Activated CD4-positive, alpha-beta T cell treated with anti-CD3 and anti-CD28 coated beads for 24 hours (primary cell): ENCODE measurements around the gene JARID2.
"Not testable (repeated sequence)": the region's sequence is repeated elsewhere in the genome, so short reads cannot be mapped to it uniquely, and the experiment has no call there.

Experiments used
- DNase-seq, 2 donors: peaks; one replicate each; pipeline ENCODE4 v3.0.0-alpha.2; 2020; ENCODE audit warnings: low read depth in 2 of 2

JARID2 gene

DNA sequence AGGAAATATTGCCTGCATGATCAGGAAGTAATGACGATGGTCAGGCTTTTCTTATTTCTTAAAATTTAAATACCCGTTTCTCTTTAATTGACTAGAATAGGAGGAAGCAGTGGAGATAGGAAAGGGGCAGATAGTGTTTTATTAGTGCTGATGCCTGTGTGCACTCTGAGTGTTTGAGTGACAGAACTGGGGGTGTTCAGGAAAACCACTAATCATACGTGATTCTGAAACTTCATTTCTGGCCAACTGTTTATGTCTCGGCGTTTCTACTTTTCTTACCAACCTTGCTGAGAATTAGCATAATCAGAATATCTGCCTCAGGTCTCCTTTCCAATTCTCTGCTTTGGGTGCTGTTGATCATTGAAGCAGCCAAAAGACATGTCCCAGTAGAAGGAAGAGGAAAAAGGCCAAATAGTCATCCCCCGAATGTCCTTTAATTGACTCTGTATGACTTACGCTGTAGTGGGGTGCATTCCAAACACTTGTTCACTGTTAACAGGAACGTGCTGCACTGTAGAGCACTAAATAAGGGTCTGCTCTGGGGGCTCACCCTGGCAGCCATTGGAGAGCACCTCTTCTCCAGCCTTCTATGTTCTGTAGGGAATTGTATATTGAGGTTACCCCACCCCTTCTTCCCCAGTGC lies 152.9 kb downstream of the JARID2 start:
- no peak for DNase-seq

DNA sequence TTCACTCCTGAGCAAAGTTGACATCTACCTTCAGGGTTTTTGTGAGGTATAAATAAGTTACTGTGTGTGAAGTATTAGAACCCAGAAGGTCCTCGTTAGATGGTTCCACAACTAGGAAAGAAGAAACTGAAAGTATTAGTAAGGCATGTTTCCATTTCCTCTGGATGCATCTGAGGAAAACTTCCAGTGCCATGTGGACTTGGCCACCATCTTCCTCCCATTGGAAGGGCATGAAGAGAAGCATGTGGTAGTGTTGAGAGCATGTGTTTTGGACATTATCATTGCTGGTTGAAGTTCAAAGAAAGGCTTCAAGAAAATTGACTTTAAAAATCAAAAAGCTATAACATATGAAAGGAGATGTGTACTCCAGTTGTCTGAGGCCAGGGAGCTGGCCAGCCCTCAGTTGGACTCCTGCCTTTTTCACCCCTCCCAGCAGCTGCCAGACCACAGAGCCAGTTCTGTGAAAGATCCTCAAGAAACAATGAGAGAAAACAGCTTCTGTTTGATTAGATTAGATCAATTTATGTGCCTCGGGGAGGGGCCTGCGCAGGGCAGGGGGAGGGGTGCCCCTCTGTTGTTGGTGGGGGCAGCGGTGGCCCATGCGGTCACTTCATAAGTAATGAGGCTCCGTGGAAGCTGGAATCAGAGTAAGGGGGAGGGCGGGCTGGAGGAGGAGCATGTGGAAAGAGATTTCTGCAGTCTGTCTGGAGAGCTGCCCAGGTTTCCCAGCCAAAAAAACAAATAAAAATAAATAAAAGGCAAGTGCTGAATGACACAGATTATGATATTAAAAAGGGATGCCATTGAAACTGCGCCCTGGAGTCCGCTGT lies 154.0 kb downstream of the JARID2 start:
- DNase-seq: no peak

DNA sequence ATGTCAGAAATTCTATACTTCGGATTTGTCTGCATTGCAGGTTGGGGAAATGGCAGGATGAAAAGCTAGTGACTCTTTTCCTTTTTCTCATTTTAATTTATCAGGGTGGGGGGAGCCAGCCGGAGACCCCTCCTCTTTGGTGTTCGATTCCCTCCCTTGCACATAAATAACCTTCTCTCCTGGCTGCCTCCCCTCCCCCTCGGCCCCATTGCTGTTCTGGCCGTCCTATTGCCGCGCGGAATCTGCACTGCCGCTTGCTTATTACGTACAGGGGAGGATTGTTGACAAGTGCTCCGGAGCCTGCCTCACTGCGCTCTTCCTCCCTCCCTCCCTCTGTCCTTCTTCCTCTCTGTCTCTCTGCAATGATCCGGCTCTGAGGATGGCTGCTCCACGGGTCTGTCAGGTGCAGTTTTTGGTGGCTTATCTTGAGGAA lies 154.7 kb downstream of the JARID2 start:
- no peak for DNase-seq

GRCh38 chr6:15401120-15401519 lies 155.3 kb downstream of the JARID2 start:
- DNase-seq: no peak

GRCh38 chr6:15401769-15402250 lies 155.9 kb downstream of the JARID2 start:
- DNase-seq: no peak

- DNase-seq: no peak
Observed at GRCh38 chr6:15402406-15403045, 156.7 kb downstream of the JARID2 start.

GRCh38 chr6:15403094-15403755 lies 157.4 kb downstream of the JARID2 start:
- DNase-seq: no peak

DNA sequence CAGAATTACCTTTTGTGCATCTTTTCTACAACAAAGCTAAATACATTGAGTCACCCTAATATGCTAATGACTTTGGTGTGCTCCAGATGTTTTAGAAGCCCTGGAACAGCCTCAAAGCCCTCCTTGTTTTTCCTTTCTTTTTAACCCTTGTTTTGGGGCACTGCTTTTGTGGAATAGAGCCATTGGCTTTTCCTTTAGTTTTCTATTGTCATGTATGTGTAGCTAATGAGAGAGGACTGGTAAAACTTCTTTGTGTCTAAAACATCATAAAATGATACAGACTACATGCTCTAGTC lies 158.8 kb downstream of the JARID2 start:
- DNase-seq: no peak

DNA sequence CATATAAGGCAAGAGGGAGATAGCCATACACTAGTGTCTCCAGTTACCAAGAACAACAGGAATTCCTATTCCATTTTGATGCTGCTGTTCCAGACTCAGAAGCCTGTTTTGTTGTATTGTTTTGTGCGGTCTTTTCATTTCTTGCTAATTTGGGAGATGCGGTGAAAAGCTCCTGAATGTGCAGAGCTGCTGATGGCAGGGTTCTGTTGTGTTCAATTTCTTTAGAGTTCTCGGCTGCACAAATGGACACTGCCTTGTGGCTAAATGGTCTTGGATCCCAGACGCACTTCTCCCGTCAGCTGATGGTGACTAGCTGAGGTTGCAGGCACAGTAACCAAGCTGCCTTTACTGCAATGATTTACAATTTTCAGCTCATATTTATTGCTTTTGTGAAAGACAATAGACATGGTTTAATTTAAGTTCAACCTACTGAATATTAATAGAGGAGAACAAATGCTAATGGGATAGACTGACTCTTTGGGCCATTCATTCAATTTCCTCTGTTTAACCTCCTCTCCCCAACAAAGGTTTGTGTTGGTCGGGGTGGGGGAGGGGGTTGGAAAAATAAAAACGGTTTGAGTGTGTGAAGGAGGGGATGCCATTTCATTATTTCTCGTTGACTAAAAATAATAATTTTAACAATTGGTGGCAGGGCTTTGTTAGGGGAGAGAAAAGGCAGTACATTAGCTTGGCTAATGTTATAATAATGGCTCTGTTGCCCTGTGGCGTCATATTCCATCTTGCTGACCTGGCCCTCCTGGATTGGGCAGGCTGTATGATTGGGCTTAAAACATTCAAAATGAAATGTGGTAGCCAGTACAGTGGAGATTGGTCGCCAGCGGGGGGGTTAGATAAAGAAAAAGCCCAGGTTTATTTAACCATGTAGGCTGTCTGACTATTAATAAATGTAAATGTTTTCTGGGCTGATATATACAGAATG lies 159.5 kb downstream of the JARID2 start:
- no peak for DNase-seq

DNA sequence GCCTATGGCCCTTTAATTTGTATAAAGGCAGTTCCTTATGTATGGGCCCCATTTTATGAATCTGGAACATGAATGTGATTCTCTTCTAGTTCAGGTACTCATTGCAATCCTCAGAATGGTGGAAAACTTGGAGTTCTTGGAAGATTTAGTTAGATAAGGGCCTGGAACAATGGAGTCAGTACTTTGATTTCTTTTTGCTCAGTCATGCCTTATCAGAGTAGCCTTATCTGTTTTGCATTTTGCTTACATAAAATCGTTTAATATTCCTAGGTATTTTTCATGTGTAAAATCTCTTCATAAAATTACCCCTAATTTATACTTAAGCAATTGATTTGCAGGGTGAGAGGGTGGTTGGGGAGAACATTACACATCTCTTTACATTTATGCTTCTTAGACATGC lies 160.6 kb downstream of the JARID2 start:
- DNase-seq: no peak

DNA sequence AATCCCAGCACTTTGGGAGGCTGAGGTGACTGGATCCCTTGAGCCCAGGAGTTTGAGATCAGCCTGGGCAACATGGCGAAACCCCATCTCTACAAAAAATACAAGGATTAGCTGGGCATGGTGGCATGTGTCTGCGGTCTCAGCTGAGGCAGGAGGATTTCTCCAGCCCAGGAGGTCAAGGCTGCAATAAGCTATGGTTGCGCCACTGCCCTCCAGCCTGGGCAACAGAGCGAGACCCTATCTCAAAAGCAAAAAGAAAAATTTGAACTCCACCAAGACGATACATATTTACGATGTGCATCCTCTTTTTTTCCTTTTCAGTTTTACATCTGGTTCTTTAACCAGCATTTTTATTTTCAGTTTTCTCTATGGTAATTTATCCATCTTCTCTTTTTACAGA lies 162.1 kb downstream of the JARID2 start:
- DNase-seq: no peak

- DNase-seq: no peak
Observed at GRCh38 chr6:15408758-15409157, 162.9 kb downstream of the JARID2 start.

GRCh38 chr6:15409301-15410125 lies 163.6 kb downstream of the JARID2 start:
- DNase-seq: no peak

DNA sequence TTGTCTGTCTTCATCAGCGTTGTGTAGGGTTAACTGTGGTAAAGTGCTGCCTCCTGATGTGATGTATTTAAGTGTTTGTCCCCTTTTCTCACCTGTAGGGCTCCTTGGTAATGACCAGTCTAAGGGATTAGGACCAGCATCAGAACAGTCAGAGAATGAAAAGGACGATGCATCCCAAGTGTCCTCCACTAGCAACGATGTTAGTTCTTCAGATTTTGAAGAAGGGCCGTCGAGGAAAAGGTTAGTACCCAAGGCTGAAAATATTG lies 164.2 kb downstream of the JARID2 start:
- no peak for DNase-seq

DNA sequence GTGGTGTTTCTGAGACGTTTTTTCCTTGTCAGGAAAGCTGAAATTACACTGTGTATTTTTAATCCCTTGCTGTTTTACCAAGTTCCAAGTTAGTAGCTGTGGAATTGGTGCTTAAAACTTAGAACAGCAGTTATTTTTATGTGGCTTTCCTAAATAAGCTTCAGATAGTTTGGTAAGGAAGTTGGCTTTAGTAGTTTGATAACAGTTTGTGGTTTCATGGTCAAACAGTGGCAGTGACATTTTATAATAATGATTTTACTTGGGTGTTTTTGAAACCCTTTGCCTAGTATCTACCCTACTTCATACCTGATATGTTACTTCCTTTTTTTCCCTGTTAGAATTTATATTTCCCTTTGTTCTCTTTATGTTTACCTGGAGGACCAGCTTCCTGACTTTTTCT lies 164.9 kb downstream of the JARID2 start:
- no peak for DNase-seq

- DNase-seq: no peak
Observed at GRCh38 chr6:15411766-15412165, 165.9 kb downstream of the JARID2 start.

DNA sequence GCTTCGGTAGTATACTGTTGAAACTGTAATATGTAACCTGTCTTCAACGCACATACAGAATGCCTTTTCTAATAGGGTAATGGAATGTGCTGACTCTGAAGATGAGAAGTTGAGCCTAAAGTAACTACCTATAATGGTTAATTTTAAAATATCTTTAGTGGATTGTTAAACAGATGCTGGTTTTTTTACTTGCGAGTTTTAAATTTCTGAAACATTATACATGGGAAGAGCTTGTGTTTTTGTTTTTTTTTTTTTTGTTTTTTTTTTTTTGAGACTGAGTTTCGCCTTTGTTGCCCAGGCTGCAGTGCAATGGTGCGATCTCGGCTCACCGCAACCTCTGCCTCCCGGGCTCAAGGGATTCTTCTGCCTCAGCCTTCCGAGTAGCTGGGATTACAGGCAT lies 166.9 kb downstream of the JARID2 start:
- DNase-seq: no peak

- no peak for DNase-seq
Observed at GRCh38 chr6:15413466-15414234, 167.8 kb downstream of the JARID2 start.

- no peak for DNase-seq
Observed at GRCh38 chr6:15414235-15414612, 168.4 kb downstream of the JARID2 start.

DNA sequence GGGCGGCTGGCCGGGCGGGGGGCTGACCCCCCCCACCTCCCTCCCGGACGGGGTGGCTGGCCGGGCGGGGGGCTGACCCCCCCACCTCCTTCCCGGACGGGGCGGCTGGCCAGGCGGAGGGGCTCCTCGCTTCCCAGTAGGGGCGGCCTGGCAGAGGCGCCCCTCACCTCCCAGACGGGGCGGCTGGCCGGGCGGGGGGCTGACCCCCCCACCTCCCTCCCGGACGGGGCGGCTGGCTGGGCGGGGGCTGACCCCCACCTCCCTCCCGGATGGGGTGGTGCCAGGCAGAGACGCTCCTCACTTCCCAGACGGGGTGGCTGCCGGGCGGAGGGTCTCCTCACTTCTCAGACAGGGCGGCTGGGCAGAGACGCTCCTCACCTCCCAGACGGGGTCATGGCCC lies 169.8 kb downstream of the JARID2 start:
- not testable (repeated sequence) for DNase-seq
